Measurements from ENCODE around the gene ZBTB32.

ZBTB32 gene

DNA sequence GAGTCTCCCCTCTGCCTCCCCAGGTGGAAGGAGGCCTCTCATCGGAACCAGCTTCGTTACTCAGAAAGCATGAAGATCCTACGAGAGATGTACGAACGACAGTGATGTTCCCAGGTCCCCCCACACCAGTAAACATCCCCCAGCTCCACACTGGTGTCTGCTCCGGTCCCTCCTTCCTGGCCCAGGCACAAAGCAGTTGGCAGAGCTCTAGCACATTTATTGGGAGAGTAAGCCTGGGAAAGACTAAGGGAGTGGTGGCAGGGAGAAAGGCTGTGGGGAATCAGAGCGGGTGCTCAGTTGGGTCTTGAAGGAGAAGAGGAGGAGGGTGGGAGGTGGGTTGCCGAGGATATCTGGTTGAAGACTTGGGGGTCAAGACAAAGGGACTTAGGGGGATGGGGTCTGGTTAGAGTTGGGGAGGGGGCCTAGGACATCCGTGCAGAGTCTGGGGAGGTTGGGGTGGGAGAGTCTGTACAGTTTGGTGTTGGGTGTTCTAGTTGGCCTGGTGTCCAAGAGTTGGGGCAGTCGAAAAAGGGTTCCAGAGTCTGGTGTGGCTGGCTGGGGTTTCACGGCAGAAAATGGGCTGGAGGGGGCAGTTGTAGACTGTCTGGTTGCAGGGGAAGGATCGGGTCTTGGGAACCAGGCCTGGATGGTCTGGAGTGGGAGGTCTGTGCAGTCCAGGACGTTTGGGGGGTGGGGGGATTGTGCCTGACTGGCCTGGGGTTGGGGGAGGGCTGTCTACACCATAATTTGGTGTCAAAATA, 50.2 kb downstream of the ZBTB32 start:
- TF ChIP-seq, protein P1, sequence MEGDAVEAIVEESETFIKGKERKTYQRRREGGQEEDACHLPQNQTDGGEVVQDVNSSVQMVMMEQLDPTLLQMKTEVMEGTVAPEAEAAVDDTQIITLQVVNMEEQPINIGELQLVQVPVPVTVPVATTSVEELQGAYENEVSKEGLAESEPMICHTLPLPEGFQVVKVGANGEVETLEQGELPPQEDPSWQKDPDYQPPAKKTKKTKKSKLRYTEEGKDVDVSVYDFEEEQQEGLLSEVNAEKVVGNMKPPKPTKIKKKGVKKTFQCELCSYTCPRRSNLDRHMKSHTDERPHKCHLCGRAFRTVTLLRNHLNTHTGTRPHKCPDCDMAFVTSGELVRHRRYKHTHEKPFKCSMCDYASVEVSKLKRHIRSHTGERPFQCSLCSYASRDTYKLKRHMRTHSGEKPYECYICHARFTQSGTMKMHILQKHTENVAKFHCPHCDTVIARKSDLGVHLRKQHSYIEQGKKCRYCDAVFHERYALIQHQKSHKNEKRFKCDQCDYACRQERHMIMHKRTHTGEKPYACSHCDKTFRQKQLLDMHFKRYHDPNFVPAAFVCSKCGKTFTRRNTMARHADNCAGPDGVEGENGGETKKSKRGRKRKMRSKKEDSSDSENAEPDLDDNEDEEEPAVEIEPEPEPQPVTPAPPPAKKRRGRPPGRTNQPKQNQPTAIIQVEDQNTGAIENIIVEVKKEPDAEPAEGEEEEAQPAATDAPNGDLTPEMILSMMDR (IDR thresholded peaks at IDR 0.05; ENCODE audit: low read length, missing control alignments), result no peak
- H3K4me3 ChIP-seq (replicated peaks; ENCODE audit: low read depth, low read length), result no peak overlapping the region
- no peak for DNase-seq (ENCODE audit: low read depth)

DNA sequence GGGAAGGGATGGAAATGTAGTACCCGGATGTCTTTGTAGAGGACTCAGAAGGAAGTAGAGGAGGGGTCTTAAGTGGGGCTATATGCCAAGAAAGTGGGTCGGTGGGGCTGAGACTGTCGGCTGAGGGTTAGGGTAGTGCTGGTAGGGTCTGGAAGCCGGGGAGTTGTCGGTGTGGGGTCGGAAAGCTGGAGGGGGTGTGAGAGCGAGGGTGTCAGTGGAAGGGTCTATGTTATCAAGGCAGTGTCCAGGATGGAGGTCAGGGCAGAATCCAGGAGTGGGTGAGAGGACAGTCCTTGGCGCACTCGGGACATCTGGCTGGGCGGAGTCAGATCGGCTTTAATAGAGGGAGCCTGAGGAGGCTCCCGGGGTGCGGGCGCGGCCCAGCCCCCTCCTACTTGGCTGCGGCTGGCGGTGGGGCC, 50.8 kb downstream of the ZBTB32 start:
- TF ChIP-seq, protein P1 (IDR thresholded peaks at IDR 0.05; ENCODE audit: low read length, missing control alignments), result no peak
- H3K4me3 ChIP-seq (replicated peaks; ENCODE audit: low read depth, low read length), result peak overlapping the region; percentile 16
- DNase-seq (ENCODE audit: low read depth), result no peak

DNA sequence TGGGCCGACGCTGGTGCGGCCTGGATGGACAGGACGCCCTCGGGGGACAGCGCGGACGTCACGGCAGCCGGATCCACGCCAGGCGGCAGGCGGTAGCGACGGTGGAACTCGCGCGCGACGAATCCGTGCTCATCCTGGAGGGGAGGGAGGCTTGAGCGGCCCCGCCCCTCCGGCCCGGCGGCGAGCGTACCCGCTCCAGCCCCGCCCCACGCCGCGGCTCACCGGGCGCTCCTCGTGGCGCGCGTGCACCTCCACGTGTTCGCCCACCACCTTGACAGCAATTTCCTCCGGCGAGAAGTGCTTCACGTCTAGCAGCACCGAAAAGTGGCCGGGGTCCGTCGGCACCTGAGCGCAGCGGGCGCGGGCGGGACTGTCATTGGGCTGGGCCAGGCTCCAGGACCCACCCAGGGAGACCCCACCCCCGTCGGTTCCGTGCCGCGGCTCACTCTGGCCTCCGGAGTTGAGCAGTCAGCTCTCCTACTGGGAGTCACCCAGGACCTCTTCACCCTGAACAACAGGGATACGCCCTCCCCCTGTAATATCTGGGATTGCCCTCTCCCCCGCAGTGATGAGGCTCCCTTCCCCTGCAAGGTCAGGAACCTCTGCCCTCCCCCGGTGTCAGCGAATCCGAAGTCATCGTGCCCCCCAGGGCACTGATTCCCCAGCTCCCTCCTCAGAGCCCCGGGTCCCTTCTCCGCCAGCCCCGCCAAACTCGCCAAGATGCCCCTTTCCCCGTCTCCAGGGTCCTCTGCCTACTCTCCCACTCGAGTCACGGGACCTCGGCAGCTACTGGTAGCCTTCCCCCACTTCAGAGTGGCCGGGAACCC, 51.4 kb downstream of the ZBTB32 start:
- DNase-seq (ENCODE audit: low read depth), result peak; percentile 76
- TF ChIP-seq, protein P1 (IDR thresholded peaks at IDR 0.05; ENCODE audit: low read length, missing control alignments), result no peak
- H3K4me3 ChIP-seq (replicated peaks; ENCODE audit: low read depth, low read length), result peak overlapping the region; percentile 59

DNA sequence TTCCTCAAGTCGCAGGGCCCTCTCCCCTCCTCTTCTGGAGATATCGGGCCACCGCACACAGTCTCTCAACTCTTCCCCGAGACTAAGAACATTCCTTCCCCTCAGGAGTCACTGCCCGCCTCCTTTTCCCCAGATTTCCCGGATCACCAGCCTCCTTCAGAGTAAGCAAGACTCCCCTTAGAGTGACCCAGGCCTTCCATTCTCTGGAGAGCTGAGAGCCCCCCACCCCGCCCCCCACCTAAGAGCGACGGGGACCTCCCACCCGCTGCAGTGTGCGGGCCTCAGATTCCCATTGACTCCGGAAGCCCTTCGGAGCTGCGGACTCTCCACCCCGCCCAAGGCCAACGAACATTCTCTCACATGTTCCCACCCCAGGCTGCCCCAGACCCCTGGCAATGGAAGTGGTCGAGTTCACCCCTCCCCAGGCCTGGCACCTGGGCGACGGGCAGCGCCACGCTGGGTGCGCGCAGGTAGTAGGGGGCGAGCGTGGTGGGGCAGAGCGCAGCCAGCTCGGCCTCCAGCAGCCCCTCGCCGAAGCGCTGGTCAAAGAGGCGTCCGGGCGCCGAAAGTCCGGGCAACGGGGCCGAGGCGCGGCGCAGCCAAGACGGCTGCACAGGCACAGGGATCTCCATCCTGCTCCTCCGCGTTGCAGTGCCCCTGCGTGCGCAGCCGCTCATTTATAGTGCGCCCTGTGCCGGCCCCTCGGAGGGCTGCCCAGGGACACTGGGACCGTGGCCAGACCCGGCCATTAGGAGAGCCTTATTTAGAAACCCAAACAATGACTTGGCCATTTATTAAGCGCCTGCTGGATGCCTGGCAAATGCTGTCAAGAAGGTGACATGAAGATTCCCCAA, 52.2 kb downstream of the ZBTB32 start, which contains the start of gene HSPB6:
Gene HSPB6, minus strand, starts transcription at position 653 of the 854 bp plus-strand sequence. Its CDS starts 21 bp downstream, at position 632.
- DNase-seq (ENCODE audit: low read depth), result peak; percentile 82
- H3K4me3 ChIP-seq (replicated peaks; ENCODE audit: low read depth, low read length), result peak within 1 kb of the TSS; percentile 59
- TF ChIP-seq, protein P1 (IDR thresholded peaks at IDR 0.05; ENCODE audit: low read length, missing control alignments), result no peak

DNA sequence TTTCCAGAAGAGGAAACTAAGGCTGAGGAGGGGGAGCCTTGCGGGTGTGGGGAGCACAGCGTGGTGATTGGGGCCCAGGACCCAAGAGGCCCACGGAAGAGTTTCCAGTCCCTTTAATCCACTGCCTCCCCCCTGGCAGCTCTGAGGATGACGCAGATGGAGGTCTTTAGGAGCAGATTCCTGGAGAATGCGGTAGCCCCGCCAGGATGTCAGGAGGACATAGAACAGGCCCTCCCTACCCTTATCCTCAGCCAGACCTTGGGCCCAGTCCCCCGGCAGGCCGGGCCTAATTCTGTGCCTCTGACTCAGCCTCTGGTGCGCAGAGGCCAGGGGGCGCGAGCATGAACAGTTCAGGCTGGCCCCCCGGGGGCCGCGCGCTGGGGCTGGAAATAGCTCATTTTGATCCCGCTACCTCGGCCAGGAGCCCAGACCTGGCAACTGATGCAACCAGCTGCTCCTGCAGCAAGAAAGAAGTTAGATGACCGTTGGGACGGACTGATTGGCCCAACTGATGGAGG, 52.9 kb downstream of the ZBTB32 start:
- TF ChIP-seq, protein P1 (IDR thresholded peaks at IDR 0.05; ENCODE audit: low read length, missing control alignments), result no peak
- peak; percentile 95 for DNase-seq (ENCODE audit: low read depth)
- H3K4me3 ChIP-seq (replicated peaks; ENCODE audit: low read depth, low read length), result peak overlapping the region; percentile 59

All from fibroblast of pulmonary artery (primary cell).